ENCODE measurements around the gene ITGAV. TPM values are rescaled to one million over a fixed set of nuclear protein-coding genes. Genes with fewer than 3 reads are reported as not detected.
"Not testable (repeated sequence)": the region's sequence is repeated elsewhere in the genome, so short reads cannot be mapped to it uniquely, and the experiment has no call there.

ITGAV gene
- total RNA-seq, result 73.2 TPM

- DNase-seq, result peak; percentile 81
These were observed at the start of gene ITGAV for GRCh38 chr2:186589612-186590349. Gene ITGAV (plus strand): TSS chr2:186590056. CDS start chr2:186590339, 283 bp downstream.

- no peak for DNase-seq
These were observed 48.9 kb upstream of the ITGAV start for GRCh38 chr2:186540941-186541340.

DNA sequence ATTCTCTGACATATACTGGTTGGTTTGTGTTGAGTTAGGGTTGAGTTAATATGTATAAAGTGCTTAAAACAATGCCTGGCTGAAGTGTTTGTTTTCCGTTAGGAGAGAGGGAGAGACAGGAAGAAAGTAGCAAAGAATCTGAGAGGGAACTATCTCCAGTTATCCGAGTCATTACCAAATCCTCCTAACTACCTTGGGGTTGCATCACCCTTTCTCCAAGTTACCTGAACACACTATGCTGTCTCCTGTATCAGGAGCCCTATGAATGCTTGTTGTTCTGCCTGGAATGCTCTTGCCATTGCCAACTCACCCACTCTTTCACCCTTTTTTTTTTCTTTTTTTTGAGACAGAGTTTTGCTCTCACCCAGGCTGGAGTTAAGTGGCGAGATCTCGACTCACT lies 47.9 kb upstream of the ITGAV start:
- no peak for DNase-seq

DNA sequence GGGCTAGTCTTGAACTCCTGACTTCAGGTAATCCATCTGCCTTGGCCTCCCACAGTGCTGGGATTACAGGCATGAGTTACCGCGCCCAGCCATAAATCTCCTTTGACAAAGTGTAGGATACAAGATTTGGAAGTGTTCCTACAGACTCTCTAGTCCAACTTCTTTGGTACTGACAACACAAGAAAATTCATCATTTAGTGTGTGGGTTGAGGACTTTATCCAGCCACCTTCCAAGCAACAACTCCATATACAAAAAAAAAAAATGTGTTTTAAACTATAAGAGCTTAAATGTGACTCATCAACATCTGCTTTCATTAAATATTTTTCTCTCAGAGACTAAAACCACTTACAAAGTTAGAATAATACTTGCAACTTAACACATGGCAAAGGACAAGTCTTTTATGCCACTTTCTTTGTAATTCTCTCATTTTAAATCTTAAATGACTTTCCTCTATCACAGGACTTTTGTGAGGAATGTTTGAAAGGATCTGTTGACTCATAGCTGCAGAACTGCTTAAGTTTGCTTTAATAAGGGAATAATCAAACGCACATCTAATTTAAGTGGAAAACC lies 46.2 kb upstream of the ITGAV start:
- no peak for DNase-seq

DNA sequence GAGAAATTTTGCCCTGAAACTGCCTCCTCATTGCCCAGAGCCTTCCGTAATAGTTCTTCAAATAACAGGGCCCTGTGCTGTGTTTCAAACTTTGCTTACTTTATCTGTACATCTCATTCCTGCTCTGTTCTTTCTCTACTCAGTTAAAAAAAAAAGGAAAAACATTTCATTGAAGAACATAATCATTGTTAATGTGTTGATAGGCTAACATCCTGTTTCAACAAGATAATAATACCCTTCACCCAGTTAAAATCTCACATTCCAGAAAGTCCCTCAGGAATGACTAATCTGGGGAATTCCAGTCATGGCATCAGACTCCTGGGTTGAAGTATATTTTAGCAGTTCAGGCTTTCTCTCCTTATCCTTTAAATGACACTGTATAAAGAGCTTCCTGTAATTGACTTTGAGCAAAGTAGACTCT lies 45.6 kb upstream of the ITGAV start:
- no peak for DNase-seq

- DNase-seq, result no peak
These were observed 43.0 kb upstream of the ITGAV start for GRCh38 chr2:186546846-186547245.

DNA sequence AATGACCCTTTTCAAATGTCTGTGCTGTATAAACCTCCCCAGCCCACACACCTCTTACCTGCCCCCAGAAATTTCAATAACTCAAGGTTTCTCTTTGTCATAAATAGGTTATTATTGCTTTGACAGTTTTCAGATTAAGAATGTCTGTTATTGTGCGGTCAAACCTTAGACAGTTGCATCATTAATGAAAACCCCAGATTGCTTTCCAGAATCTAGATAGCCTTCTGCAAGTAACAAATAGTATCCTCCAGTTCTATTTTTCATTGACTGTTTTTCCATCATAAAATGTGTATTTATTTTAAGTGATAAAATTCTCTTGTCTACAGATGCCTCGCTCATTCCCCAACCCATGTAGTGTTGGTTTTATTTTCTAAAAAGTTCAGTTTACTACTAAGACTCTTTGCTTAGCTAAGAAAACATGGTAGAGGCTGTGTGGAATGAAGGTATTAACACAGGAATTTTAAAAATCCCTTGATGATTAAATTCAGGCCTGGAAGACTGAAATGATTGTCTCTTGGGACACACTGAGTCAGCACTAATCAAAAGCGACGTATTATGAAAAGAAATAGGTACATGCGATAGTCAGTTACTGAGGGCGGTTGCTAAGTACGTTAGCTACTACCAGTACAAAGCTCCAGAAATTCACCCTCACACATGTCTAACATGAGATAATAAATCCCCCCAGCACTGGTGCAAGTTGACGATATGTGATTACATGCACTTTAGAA lies 38.4 kb upstream of the ITGAV start:
- DNase-seq, result no peak

DNA sequence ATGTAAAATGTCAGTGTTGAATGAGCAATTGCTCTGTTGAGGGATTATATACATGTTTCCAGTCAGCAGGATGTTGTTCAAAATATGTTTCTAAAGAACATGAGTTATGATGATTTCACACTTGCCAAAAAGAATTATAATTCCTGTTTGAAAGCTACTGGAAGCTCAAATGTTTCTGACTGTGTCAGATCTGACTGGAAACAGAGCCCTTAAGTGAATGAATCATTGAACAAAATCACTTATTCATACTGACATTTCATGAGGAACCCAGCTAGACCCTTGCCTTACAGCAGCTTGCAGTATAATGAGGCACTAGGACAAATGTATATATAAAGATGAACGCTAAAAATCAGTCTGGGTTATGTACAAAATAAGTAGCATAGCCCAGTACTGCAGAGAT lies 35.4 kb upstream of the ITGAV start:
- DNase-seq, result no peak

GRCh38 chr2:186554850-186555671 lies 34.8 kb upstream of the ITGAV start:
- DNase-seq, result no peak

DNA sequence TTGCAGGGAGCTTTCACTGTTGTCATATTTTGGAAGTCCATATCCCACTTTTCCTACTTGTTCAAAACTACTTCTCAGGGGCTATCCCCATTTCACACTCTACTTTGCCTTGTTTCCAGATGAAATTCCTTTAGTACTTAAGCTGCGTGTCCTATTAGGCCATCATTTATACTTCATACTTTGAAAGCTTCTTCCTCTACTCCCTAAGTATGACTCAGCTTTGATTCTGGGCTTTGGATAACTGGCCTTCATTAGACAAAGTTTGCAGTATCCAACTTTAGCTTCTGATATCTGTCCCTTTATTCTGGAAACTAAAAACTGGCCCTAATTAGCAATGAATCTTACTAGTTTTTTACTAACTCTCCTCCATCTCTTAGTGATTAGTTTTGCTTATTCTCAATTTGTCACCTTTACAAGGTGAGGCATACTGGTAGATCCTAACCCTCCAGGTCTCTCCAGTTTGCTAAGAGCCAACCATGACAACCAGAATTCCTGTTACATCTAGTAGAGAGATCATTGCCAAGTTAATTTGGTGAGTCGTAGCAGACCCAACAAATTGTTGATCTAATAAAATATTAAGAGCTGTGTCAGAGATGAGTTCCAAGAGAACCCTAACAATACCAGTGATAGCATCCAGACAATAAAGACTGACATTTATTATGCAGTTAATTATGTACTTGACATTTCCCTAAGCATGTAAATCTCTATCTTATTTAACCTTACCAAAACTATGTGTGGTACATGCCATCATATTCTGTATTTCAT lies 31.2 kb upstream of the ITGAV start:
- no peak for DNase-seq

GRCh38 chr2:186559370-186559769 lies 30.5 kb upstream of the ITGAV start:
- DNase-seq, result no peak

- no peak for DNase-seq
These were observed 30.0 kb upstream of the ITGAV start for GRCh38 chr2:186559848-186560247.

GRCh38 chr2:186560254-186560653 lies 29.6 kb upstream of the ITGAV start:
- no peak for DNase-seq

- DNase-seq, result no peak
These were observed 28.2 kb upstream of the ITGAV start for GRCh38 chr2:186561467-186562208.

DNA sequence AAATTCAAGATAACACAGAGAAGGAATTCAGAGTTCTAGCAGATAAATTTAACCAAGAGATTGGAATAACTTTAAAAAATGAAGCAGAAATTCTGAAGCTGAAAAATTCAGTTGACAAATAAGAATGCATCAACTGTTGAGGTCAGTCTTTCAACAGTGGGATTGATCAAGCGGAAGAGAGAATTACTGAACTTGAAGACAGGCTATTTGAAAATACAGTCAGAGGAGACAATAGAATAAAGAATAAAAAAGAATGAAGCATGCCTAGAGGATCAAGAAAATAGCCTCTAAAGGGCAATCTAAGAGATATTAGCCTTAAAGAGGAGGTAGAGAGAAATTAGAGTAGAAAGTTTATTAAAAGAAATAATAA lies 27.7 kb upstream of the ITGAV start:
- no peak for DNase-seq

- not testable (repeated sequence) for DNase-seq
These were observed 21.3 kb upstream of the ITGAV start for GRCh38 chr2:186568600-186568999.

GRCh38 chr2:186569127-186569526 lies 20.7 kb upstream of the ITGAV start:
- DNase-seq, result not testable (repeated sequence)

- DNase-seq, result no peak
These were observed 20.0 kb upstream of the ITGAV start for GRCh38 chr2:186569897-186570296.

GRCh38 chr2:186570604-186571003 lies 19.3 kb upstream of the ITGAV start:
- no peak for DNase-seq

GRCh38 chr2:186572705-186573104 lies 17.2 kb upstream of the ITGAV start:
- no peak for DNase-seq

GRCh38 chr2:186573531-186573930 lies 16.3 kb upstream of the ITGAV start:
- no peak for DNase-seq
